Measurements from ENCODE around the gene GNMT.

GRCh38 chr6:42952389-42952788 is 8.2 kb upstream of the GNMT start:
- TF ChIP-seq SPI1 (IDR thresholded peaks at IDR 0.05; ENCODE audit: low read depth, low read length) = no peak
- no peak for TF ChIP-seq POLR2A (IDR thresholded peaks at IDR 0.05; ENCODE audit: low read depth, low read length)

Measured in GM12891 (cell line).